ENCODE measurements around the gene CPPED1. TPM values are rescaled to one million over a fixed set of nuclear protein-coding genes. Genes with fewer than 3 reads are reported as not detected.

Gene CPPED1
- total RNA-seq, 1 donor from 2014 or later, result 41.3 TPM

GRCh38 chr16:12708266-12708665, 95.4 kb downstream of the CPPED1 start:
- Mint-ChIP-seq H3K27me3 (ENCODE audit: unreplicated experiment) (peaks cover 2% of the 10 kb centered on the region), H3K4me3 (ENCODE audit: unreplicated experiment) (no peak overlapping the region), H3K36me3 (ENCODE audit: unreplicated experiment) (peaks cover 19% of the 10 kb centered on the region), H3K27ac (ENCODE audit: unreplicated experiment) (no peak overlapping the region), H3K4me1 (ENCODE audit: low read depth, unreplicated experiment) (peaks cover 5% of the 10 kb centered on the region), H3K9me3 (ENCODE audit: unreplicated experiment) (peaks cover 1% of the 10 kb centered on the region)
- no peak for DNase-seq
- no peak for TF ChIP-seq CTCF (IDR thresholded peaks at IDR 0.05; ENCODE audit: partially characterized antibody, unreplicated experiment)

GRCh38 chr16:12706628-12707027, 97.1 kb downstream of the CPPED1 start:
- DNase-seq, result no peak
- H3K9me3 Mint-ChIP-seq (ENCODE audit: unreplicated experiment), result peaks cover 1% of the 10 kb centered on the region
- H3K27me3 Mint-ChIP-seq (ENCODE audit: unreplicated experiment), result peaks cover 4% of the 10 kb centered on the region
- no peak for TF ChIP-seq CTCF (IDR thresholded peaks at IDR 0.05; ENCODE audit: partially characterized antibody, unreplicated experiment)
- no peak overlapping the region for H3K27ac Mint-ChIP-seq (ENCODE audit: unreplicated experiment)
- no peak overlapping the region for H3K4me3 Mint-ChIP-seq (ENCODE audit: unreplicated experiment)
- H3K36me3 Mint-ChIP-seq (ENCODE audit: unreplicated experiment), result peaks cover 19% of the 10 kb centered on the region
- H3K4me1 Mint-ChIP-seq (ENCODE audit: low read depth, unreplicated experiment), result peaks cover 5% of the 10 kb centered on the region

GRCh38 chr16:12704492-12705111, 99.1 kb downstream of the CPPED1 start:
- Mint-ChIP-seq H3K27me3 (ENCODE audit: unreplicated experiment) (peaks cover 2% of the 10 kb centered on the region), H3K27ac (ENCODE audit: unreplicated experiment) (no peak overlapping the region), H3K4me1 (ENCODE audit: low read depth, unreplicated experiment) (peaks cover 5% of the 10 kb centered on the region), H3K9me3 (ENCODE audit: unreplicated experiment) (no peaks in the 10 kb centered on the region), H3K36me3 (ENCODE audit: unreplicated experiment) (peaks cover 10% of the 10 kb centered on the region), H3K4me3 (ENCODE audit: unreplicated experiment) (no peak overlapping the region)
- no peak for DNase-seq
- TF ChIP-seq CTCF (IDR thresholded peaks at IDR 0.05; ENCODE audit: partially characterized antibody, unreplicated experiment), result no peak

GRCh38 chr16:12703935-12704334, 99.8 kb downstream of the CPPED1 start:
- Mint-ChIP-seq H3K27me3 (ENCODE audit: unreplicated experiment) (peaks cover 2% of the 10 kb centered on the region), H3K9me3 (ENCODE audit: unreplicated experiment) (no peaks in the 10 kb centered on the region), H3K4me1 (ENCODE audit: low read depth, unreplicated experiment) (peaks cover 3% of the 10 kb centered on the region), H3K27ac (ENCODE audit: unreplicated experiment) (no peak overlapping the region), H3K4me3 (ENCODE audit: unreplicated experiment) (no peak overlapping the region), H3K36me3 (ENCODE audit: unreplicated experiment) (peaks cover 10% of the 10 kb centered on the region)
- no peak for TF ChIP-seq CTCF (IDR thresholded peaks at IDR 0.05; ENCODE audit: partially characterized antibody, unreplicated experiment)
- no peak for DNase-seq

- H3K27ac Mint-ChIP-seq (ENCODE audit: unreplicated experiment), result no peak overlapping the region
- H3K4me1 Mint-ChIP-seq (ENCODE audit: low read depth, unreplicated experiment), result peaks cover 1% of the 10 kb centered on the region
- no peak overlapping the region for H3K4me3 Mint-ChIP-seq (ENCODE audit: unreplicated experiment)
- TF ChIP-seq CTCF (IDR thresholded peaks at IDR 0.05; ENCODE audit: partially characterized antibody, unreplicated experiment), result no peak
- peaks cover 2% of the 10 kb centered on the region for H3K27me3 Mint-ChIP-seq (ENCODE audit: unreplicated experiment)
- no peak for DNase-seq
- no peaks in the 10 kb centered on the region for H3K9me3 Mint-ChIP-seq (ENCODE audit: unreplicated experiment)
- H3K36me3 Mint-ChIP-seq (ENCODE audit: unreplicated experiment), result no peaks in the 10 kb centered on the region
Measured at GRCh38 chr16:12700161-12700560, 103.5 kb downstream of the CPPED1 start.

All from glutamatergic neuron (in vitro differentiated cells).